Measurements from ENCODE around the gene UBE2I. TPM values are rescaled to one million over a fixed set of nuclear protein-coding genes. Genes with fewer than 3 reads are reported as not detected.

The UBE2I gene
- total RNA-seq, 2 donors from 2014 or later, result 58.8 to 59.5 TPM

- Histone ChIP-seq H3K4me1 (peaks cover 0 to 14% of the 10 kb centered on the region in 2 donors), H3K9me3 (no peaks in the 10 kb centered on the region), H3K27me3 (peaks cover 0 to 17% of the 10 kb centered on the region in 2 donors), H3K4me3 (no peak overlapping the region), H3K27ac (no peak overlapping the region), H3K36me3 (no peaks in the 10 kb centered on the region)
- no peak for TF ChIP-seq CTCF (IDR thresholded peaks at IDR 0.05)
- no peak for DNase-seq (ENCODE audit: low spot score)
Observed at GRCh38 chr16:1283996-1284616, 25.3 kb upstream of the UBE2I start.

- DNase-seq (ENCODE audit: low spot score), result no peak
- Histone ChIP-seq H3K27me3 (peaks cover 0 to 18% of the 10 kb centered on the region in 2 donors), H3K36me3 (no peaks in the 10 kb centered on the region), H3K27ac (no peak overlapping the region), H3K4me1 (peaks cover 0 to 19% of the 10 kb centered on the region in 2 donors), H3K4me3 (no peak overlapping the region), H3K9me3 (no peaks in the 10 kb centered on the region)
- TF ChIP-seq CTCF (IDR thresholded peaks at IDR 0.05), result no peak
Observed at GRCh38 chr16:1285669-1286512, 23.5 kb upstream of the UBE2I start.

GRCh38 chr16:1286513-1287094 lies 22.8 kb upstream of the UBE2I start:
- H3K4me1 ChIP-seq, result peaks cover 0 to 19% of the 10 kb centered on the region in 2 donors
- no peaks in the 10 kb centered on the region for H3K36me3 ChIP-seq
- DNase-seq (ENCODE audit: low spot score), result no peak
- H3K27ac ChIP-seq, result no peak overlapping the region
- H3K27me3 ChIP-seq, result peaks cover 0 to 18% of the 10 kb centered on the region in 2 donors
- no peak for TF ChIP-seq CTCF (IDR thresholded peaks at IDR 0.05)
- no peak overlapping the region for H3K4me3 ChIP-seq
- H3K9me3 ChIP-seq, result no peaks in the 10 kb centered on the region

GRCh38 chr16:1287982-1288670 lies 21.3 kb upstream of the UBE2I start:
- Histone ChIP-seq H3K4me1 (peaks cover 0 to 19% of the 10 kb centered on the region in 2 donors), H3K9me3 (no peaks in the 10 kb centered on the region), H3K4me3 (no peak overlapping the region), H3K36me3 (no peaks in the 10 kb centered on the region), H3K27ac (no peak overlapping the region), H3K27me3 (peaks cover 0 to 18% of the 10 kb centered on the region in 2 donors)
- no peak for TF ChIP-seq CTCF (IDR thresholded peaks at IDR 0.05)
- no peak for DNase-seq (ENCODE audit: low spot score)

- H3K27ac ChIP-seq, result no peak overlapping the region
- no peaks in the 10 kb centered on the region for H3K36me3 ChIP-seq
- no peak for DNase-seq (ENCODE audit: low spot score)
- no peaks in the 10 kb centered on the region for H3K9me3 ChIP-seq
- peaks cover 0 to 18% of the 10 kb centered on the region in 2 donors for H3K27me3 ChIP-seq
- TF ChIP-seq CTCF (IDR thresholded peaks at IDR 0.05), result no peak
- peaks cover 0 to 19% of the 10 kb centered on the region in 2 donors for H3K4me1 ChIP-seq
- H3K4me3 ChIP-seq, result no peak overlapping the region
Observed at GRCh38 chr16:1288813-1289476, 20.5 kb upstream of the UBE2I start.
